GM12801 (cell line): ENCODE measurements around the gene AP2A1.

Experiments used
- CTCF ChIP-seq: IDR thresholded peaks from one replicate; pipeline ENCODE4 v1.5.1; 2011; ENCODE audit warnings: control low read depth; ENCODE audit not compliant: insufficient read length; ENCODE audit errors: extremely low read depth

The AP2A1 gene

GRCh38 chr19:49856574-49857021 lies 89.8 kb downstream of the AP2A1 start:
- no peak for TF ChIP-seq CTCF
